Neural progenitor cell (in vitro differentiated cells): ENCODE results near the gene TELO2.

Experiments
- EZH2 ChIP-seq: fragments of 200-600 bp; sonication (generic); IDR thresholded peaks from 2 replicates; pipeline ENCODE4 v1.6.1; 2017; ENCODE audit warnings: antibody characterized with exemption, mild to moderate bottlenecking, moderate library complexity
- EZH2phosphoT487 ChIP-seq: fragments of 200-600 bp; sonication (generic); IDR thresholded peaks from 2 replicates; pipeline ENCODE4 v1.6.1; 2017; ENCODE audit warnings: antibody characterized with exemption
- TF ChIP-seq, protein P1 (sequence below): fragments of 200-600 bp; sonication (generic); IDR thresholded peaks from 2 replicates; pipeline ENCODE4 v1.5.1; 2017; ENCODE audit warnings: antibody characterized with exemption, mild to moderate bottlenecking

DNA sequence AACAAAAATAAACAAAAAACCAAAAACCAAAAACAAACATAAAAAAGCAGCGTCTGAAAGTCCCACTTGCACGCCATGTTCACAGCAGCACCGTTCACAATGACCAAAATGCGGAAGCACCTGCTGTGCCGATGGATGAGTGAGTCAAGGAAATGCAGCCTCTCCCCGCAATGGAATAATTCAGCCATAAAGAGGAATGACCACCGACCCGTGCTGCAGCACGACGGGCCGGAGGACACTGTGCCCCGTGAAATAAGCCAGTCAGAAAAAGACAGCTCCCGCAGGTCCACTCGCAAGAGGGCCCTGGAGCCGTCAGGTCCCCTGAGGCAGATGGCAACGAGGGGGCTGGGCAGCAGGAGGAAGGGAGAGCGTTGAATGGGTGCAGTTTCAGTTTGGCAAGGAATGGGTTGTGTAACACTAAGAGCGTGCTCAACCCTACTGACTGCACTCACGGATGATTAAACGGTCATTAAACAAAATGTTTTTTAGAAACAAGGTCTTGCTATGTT is 23.4 kb upstream of the TELO2 start:
- TF ChIP-seq, protein P1, sequence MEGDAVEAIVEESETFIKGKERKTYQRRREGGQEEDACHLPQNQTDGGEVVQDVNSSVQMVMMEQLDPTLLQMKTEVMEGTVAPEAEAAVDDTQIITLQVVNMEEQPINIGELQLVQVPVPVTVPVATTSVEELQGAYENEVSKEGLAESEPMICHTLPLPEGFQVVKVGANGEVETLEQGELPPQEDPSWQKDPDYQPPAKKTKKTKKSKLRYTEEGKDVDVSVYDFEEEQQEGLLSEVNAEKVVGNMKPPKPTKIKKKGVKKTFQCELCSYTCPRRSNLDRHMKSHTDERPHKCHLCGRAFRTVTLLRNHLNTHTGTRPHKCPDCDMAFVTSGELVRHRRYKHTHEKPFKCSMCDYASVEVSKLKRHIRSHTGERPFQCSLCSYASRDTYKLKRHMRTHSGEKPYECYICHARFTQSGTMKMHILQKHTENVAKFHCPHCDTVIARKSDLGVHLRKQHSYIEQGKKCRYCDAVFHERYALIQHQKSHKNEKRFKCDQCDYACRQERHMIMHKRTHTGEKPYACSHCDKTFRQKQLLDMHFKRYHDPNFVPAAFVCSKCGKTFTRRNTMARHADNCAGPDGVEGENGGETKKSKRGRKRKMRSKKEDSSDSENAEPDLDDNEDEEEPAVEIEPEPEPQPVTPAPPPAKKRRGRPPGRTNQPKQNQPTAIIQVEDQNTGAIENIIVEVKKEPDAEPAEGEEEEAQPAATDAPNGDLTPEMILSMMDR = no peak
- TF ChIP-seq EZH2 (no peak), EZH2phosphoT487 (no peak)
